HG03097 (cell line): Measurements from ENCODE around the gene TAS2R19.

ENCODE experiments used
- ATAC-seq: cut with Tn5 transposase; IDR thresholded peaks from one replicate; pipeline ENCODE4 v1.9.1; 2021; ENCODE audit not compliant: unreplicated experiment, low FRiP score

Gene TAS2R19

DNA sequence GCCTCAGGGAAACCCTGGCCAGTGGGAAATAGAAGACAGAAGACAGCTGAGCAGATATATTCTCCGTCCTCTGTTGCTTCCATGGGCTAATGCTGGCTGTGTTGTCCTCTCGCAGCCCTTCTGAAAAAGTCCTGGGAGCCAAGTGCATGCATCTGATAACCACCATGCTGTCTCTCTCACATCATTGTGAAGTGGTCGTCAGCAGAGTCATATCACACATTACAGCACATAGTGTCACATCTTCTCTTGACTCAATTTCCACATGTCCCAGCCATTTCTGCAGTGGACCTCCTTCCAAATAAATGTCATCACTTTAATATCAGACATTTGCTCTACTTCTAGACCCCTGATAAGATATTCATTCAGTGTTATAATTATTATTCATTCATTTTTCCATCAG, 28.1 kb downstream of the TAS2R19 start:
- no peak for ATAC-seq

DNA sequence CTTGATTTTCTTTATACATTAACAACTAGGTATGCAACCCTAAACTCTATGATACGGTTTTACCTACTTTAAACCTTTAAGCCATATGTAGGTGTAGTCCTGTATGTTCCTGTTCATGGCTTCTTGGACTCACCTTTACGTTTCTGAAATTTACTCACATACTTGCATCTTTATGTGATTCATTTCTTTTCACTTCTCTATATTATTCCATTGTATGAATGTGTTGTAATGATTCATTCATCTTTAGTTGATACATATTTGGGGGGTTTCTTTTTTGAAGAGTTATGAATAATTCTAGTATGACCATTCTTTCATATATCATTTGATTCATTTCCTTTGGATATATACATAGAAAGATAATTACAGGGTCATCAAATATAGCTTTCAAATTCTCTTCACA, 33.3 kb downstream of the TAS2R19 start:
- no peak for ATAC-seq

DNA sequence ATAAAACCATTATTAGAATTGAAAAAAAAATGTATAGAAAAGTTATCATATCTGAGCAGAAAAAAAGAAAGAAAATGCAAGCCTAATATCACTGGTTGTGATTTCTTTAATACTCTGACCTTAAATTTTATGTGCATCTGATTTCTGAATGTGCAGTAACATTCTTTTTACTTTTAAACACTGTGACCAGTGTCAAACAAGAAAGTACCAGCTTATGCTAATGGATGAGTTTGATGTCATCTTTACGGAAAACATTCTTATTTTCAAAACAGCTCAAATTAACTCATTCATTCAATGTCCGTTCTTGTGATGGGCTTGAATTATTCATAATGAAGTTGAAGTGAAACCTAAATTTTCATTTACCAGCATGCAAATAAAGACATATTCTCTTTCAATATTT, 35.6 kb downstream of the TAS2R19 start, which contains the start of gene TAS2R50:
TSS of gene TAS2R50 (minus strand) at position 101 of the 400 bp plus-strand sequence. CDS start at position 49, 52 bp downstream.
- no peak for ATAC-seq

DNA sequence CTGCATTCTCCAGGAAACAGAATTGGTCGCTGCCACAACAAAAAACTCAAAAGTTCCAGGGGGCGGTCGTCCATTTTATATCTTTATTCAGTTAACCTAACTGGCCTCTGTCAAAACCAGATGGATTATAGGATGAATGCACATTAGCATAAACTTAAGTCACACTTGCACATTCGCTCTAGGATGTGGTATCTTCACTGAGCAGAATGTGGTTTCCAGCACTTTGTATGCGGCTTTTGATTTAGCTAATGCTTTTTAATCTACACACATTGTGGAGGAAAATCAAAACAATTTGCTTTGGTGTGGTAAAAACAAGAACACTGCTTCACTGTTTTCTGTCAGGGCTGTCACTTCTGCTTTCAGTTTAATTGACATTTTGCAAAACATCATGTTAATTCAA, 40.2 kb downstream of the TAS2R19 start:
- ATAC-seq, result no peak

DNA sequence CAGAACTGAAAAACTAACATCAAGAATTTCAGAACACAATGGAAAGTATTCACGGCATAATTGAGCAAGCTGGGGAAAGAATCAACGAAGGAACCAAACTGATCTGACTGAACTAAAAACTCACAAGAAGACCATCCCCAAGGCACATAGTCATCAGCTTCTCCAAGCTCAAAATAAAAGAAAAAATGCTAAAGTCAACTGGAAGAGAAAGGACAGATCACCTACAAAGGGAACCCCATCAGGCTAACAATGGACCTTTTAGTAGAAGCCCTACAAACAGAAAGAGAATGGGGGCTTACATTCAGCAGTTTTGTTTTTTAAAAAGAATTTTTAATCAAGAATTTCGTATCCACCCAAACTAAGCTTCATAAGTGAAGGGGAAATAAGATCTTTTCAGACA, 47.5 kb downstream of the TAS2R19 start:
- no peak for ATAC-seq
